Neural cell (in vitro differentiated cells): ENCODE results near the gene HEYL.

Experiments used
- CTCF ChIP-seq: fragments of 450-650 bp; IDR thresholded peaks from 2 replicates; pipeline ENCODE4 v1.5.1; 2014; ENCODE audit warnings: antibody characterized with exemption, mild to moderate bottlenecking, moderate library complexity; ENCODE audit not compliant: poor library complexity, severe bottlenecking
- EP300 ChIP-seq: fragments of 450-650 bp; conservative IDR thresholded peaks from 2 replicates; pipeline ENCODE4 v1.6.1; 2014; ENCODE audit warnings: antibody characterized with exemption, mild to moderate bottlenecking, moderate library complexity; ENCODE audit not compliant: poor library complexity, severe bottlenecking
- EZH2 ChIP-seq: fragments of 200-600, 300-800 bp; shearing (Covaris generic), sonication (generic); IDR thresholded peaks from 2 replicates; pipeline ENCODE4 v1.6.1; 2014; ENCODE audit warnings: antibody characterized with exemption, low read length, borderline replicate concordance, mild to moderate bottlenecking; ENCODE audit not compliant: insufficient read depth, poor library complexity, severe bottlenecking
- MXI1 ChIP-seq: fragments of 450-650 bp; conservative IDR thresholded peaks from 2 replicates; pipeline ENCODE4 v1.6.1; 2014; ENCODE audit warnings: antibody characterized with exemption, mild to moderate bottlenecking; ENCODE audit not compliant: poor library complexity, severe bottlenecking
- POLR2AphosphoS5 ChIP-seq: IDR thresholded peaks from 2 replicates; pipeline ENCODE4 v1.6.1; 2012
- RAD21 ChIP-seq: fragments of 450-650 bp; conservative IDR thresholded peaks from 2 replicates; pipeline ENCODE4 v1.6.1; 2014; ENCODE audit warnings: antibody characterized with exemption, mild to moderate bottlenecking, moderate library complexity
- REST ChIP-seq: IDR thresholded peaks from 2 replicates; pipeline ENCODE4 v1.6.1; 2012; ENCODE audit warnings: borderline replicate concordance
- SMC3 ChIP-seq: fragments of 450-650 bp; conservative IDR thresholded peaks from 2 replicates; pipeline ENCODE4 v1.6.1; 2014; ENCODE audit warnings: antibody characterized with exemption, mild to moderate bottlenecking, moderate library complexity; ENCODE audit not compliant: poor library complexity
- TAF1 ChIP-seq: IDR thresholded peaks from 2 replicates; pipeline ENCODE4 v1.6.1; 2012; ENCODE audit warnings: low read depth

- TF ChIP-seq CTCF (no peak), MXI1 (no peak), EP300 (no peak), SMC3 (no peak), POLR2AphosphoS5 (no peak), EZH2 (no peak), TAF1 (no peak), REST (no peak), RAD21 (no peak)
Measured at GRCh38 chr1:39668111-39668510, 28.7 kb upstream of the HEYL start.
